ENCODE data around the gene ADAMTS18.
A peak's percentile ranks its signal among the peaks of the same experiment; 100 is the strongest.

Gene ADAMTS18

DNA sequence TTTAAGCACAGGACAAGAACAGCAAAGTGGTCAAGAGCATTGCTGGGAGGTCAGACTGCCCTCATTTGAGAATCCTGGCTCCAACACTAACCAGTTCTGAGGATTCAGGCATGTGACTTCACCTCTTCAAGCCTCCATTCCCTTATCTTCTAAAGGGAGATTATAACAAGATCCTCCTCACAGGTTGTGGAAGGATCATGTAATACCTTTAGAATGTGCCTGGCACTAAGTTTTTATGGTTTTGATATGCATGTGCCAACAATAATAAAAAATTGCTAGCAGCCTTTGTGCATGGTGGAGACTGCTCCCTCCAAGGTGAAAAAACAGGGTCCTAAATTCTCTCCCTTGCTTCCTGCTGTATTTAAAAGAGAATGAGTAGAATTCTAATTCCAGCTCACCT is 36.0 kb upstream of the ADAMTS18 start (continued):
- TF ChIP-seq FEZF1 (tag by site-specific recombination; IDR thresholded peaks at IDR 0.05) (peak; percentile 49; the same call in 1 of the 2 replicates), ZNF692 (tag by site-specific recombination; IDR thresholded peaks at IDR 0.05) (0 out of 2 replicates have a peak, but pooled peaks have one; percentile 31), TRIM28 (IDR thresholded peaks at IDR 0.05; ENCODE audit: borderline replicate concordance, low read length) (no peak), ZNF658 (tag by site-specific recombination; IDR thresholded peaks at IDR 0.05) (no peak), ZNF843 (tag by site-specific recombination; IDR thresholded peaks at IDR 0.05) (peak; percentile 52)
- TF ChIP-seq, protein P1, sequence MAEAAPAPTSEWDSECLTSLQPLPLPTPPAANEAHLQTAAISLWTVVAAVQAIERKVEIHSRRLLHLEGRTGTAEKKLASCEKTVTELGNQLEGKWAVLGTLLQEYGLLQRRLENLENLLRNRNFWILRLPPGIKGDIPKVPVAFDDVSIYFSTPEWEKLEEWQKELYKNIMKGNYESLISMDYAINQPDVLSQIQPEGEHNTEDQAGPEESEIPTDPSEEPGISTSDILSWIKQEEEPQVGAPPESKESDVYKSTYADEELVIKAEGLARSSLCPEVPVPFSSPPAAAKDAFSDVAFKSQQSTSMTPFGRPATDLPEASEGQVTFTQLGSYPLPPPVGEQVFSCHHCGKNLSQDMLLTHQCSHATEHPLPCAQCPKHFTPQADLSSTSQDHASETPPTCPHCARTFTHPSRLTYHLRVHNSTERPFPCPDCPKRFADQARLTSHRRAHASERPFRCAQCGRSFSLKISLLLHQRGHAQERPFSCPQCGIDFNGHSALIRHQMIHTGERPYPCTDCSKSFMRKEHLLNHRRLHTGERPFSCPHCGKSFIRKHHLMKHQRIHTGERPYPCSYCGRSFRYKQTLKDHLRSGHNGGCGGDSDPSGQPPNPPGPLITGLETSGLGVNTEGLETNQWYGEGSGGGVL (tag by site-specific recombination; IDR thresholded peaks at IDR 0.05) = 0 out of 2 replicates have a peak, but pooled peaks have one; percentile 10

DNA sequence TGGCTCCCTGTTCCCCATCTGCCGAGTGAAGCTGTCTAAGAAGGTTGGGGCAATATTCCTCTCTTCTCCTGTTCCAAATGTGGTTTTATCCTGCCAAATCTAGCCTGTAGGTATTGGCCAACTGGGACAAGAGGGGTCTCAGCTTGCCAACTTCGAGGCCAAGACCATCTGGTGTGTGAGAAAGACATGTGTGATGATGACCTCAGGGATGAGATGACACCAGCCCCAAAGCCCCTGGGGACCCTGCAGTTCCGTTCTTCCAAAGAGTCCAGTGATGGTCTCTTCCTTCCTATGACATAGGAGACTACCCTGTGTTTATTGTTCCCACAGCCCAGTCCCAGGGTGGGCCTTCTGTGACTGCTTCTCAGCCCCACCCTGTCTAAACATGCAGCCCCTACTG is 34.8 kb upstream of the ADAMTS18 start:
- TF ChIP-seq MEIS1 (CRISPR knock-in tag; IDR thresholded peaks at IDR 0.05; ENCODE audit: borderline replicate concordance) (no peak), ZNF558 (tag by site-specific recombination; IDR thresholded peaks at IDR 0.05) (no peak), ZNF658 (tag by site-specific recombination; IDR thresholded peaks at IDR 0.05) (no peak)
- CTCF ChIA-PET = interaction anchor here (1.0 kb wide), 1 partner anchor 114 kb away, joined by 4 read pairs; no protein-coding TSS in a partner anchor
- Histone ChIP-seq H3K9me3 (ENCODE audit: control insufficient read depth, insufficient read depth, low read depth, low read length) (no peaks in the 10 kb centered on the region), H3K36me3 (ENCODE audit: control insufficient read depth in 2 of 2, insufficient read depth in 1 of 2, low read length in 2 of 2) (no peaks in the 10 kb centered on the region), H3K4me1 (ENCODE audit: control insufficient read depth, insufficient read depth, low read length) (peaks cover 6% of the 10 kb centered on the region; the same call in 1 of the 2 replicates), H3K27ac (ENCODE audit: extremely low read depth, low read depth, low read length) (no peak overlapping the region), H3K4me3 (ENCODE audit: low read depth, low read length) (no peak overlapping the region)
- POLR2A ChIA-PET = no interaction called here

- POLR2A ChIA-PET = no interaction called here
- Histone ChIP-seq H3K36me3 (ENCODE audit: control insufficient read depth in 2 of 2, insufficient read depth in 1 of 2, low read length in 2 of 2) (no peaks in the 10 kb centered on the region), H3K4me1 (ENCODE audit: control insufficient read depth, insufficient read depth, low read length) (peaks cover 6% of the 10 kb centered on the region; the same call in 1 of the 2 replicates), H3K4me3 (ENCODE audit: low read depth, low read length) (no peak overlapping the region), H3K9me3 (ENCODE audit: control insufficient read depth, insufficient read depth, low read depth, low read length) (no peaks in the 10 kb centered on the region), H3K27ac (ENCODE audit: extremely low read depth, low read depth, low read length) (no peak overlapping the region)
- TF ChIP-seq ZNF426 (tag by site-specific recombination; IDR thresholded peaks at IDR 0.05) = no peak
- TF ChIP-seq ZNF629 (tag by site-specific recombination; IDR thresholded peaks at IDR 0.05) = no peak
- no peak for TF ChIP-seq ZNF121 (tag by site-specific recombination; IDR thresholded peaks at IDR 0.05)
- TF ChIP-seq BCL11A (tag by site-specific recombination; IDR thresholded peaks at IDR 0.05; ENCODE audit: low read depth) = no peak
- no peak for TF ChIP-seq GLI4 (tag by site-specific recombination; IDR thresholded peaks at IDR 0.05)
- no peak for TF ChIP-seq ZNF394 (tag by site-specific recombination; IDR thresholded peaks at IDR 0.05; ENCODE audit: borderline replicate concordance)
- no peak for TF ChIP-seq ZNF585B (tag by site-specific recombination; IDR thresholded peaks at IDR 0.05)
- TF ChIP-seq ZNF473 (tag by site-specific recombination; IDR thresholded peaks at IDR 0.05) = no peak
- no peak for TF ChIP-seq ZNF146 (tag by site-specific recombination; IDR thresholded peaks at IDR 0.05)
- CTCF ChIA-PET = no interaction called here
Measured at GRCh38 chr16:77468831-77469230, 34.0 kb upstream of the ADAMTS18 start.

DNA sequence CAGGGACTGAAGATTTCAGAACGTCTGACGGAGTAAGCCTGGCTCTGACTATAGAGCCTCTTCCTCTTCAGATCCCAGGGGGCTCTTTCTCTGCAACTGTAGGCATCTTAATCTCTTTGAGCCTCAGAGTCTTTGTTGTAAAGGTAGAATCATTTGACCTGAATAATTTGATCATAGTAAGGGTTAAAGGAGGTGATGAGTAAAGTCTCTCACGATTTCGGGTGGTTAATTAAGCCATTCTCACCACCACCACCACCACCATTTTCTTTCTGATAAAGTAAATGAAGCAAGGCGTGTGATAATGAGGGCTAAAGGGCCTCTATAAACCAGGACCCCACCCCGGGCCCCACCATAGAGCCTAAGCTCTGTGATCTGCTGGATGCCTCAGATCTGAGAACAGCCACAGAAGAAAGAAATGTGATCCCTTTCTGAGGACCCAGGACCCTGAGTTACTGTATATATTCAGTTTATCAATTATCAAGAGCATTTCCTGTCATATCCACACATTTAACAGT is 33.0 kb upstream of the ADAMTS18 start:
- Histone ChIP-seq H3K4me3 (ENCODE audit: low read depth, low read length) (no peak overlapping the region), H3K36me3 (ENCODE audit: control insufficient read depth in 2 of 2, insufficient read depth in 1 of 2, low read length in 2 of 2) (no peaks in the 10 kb centered on the region), H3K27ac (ENCODE audit: extremely low read depth, low read depth, low read length) (no peak overlapping the region), H3K9me3 (ENCODE audit: control insufficient read depth, insufficient read depth, low read depth, low read length) (no peaks in the 10 kb centered on the region), H3K4me1 (ENCODE audit: control insufficient read depth, insufficient read depth, low read length) (peaks cover 6% of the 10 kb centered on the region; the same call in 1 of the 2 replicates)
- no peak for TF ChIP-seq HOXC10 (CRISPR knock-in tag; IDR thresholded peaks at IDR 0.05)
- TF ChIP-seq ZBTB20 (tag by site-specific recombination; IDR thresholded peaks at IDR 0.05) = peak; percentile 25; the same call in 1 of the 2 replicates
- ChIA-PET POLR2A (no interaction called here), CTCF (no interaction called here)

All from HEK293 (cell line).